HFF-Myc (cell line): ENCODE data around the gene DHRS12.

ENCODE experiments used
- DNase-seq: peaks from one replicate; pipeline ENCODE4 v3.0.0-alpha.2; 2011; ENCODE audit warnings: low read depth; ENCODE audit errors: extremely low read depth
- H3K4me3 ChIP-seq: replicated peaks from 2 replicates; pipeline ENCODE4 v1.5.1; 2011; ENCODE audit warnings: low read depth, mild to moderate bottlenecking, control low read depth, low read length
- CTCF ChIP-seq: IDR thresholded peaks from 2 replicates; pipeline ENCODE4 v1.5.1; 2012; ENCODE audit warnings: mild to moderate bottlenecking, low read depth, low read length, control low read depth; ENCODE audit errors: missing control alignments

DHRS12 gene

DNA sequence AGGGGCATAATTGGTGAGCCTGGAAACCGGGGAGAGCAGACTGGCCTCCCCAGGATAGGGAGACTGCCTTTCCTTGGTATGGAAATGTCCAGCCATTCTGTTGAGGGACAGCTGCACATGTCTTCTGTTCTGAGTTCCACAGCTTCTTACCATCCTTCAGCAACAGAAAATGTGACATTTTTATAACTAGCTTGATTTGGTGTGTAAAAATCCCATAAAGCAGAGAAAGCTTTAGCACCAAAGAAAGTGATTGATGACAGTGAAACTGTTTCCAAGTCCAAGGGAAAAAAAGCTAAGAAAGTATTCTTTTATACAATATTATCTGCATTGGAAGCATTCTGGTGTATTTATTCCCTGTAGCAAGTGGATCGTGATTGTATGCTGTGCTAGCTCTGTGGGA lies 61.9 kb downstream of the DHRS12 start:
- DNase-seq: no peak
- no peak for TF ChIP-seq CTCF
- H3K4me3 ChIP-seq: no peak overlapping the region

DNA sequence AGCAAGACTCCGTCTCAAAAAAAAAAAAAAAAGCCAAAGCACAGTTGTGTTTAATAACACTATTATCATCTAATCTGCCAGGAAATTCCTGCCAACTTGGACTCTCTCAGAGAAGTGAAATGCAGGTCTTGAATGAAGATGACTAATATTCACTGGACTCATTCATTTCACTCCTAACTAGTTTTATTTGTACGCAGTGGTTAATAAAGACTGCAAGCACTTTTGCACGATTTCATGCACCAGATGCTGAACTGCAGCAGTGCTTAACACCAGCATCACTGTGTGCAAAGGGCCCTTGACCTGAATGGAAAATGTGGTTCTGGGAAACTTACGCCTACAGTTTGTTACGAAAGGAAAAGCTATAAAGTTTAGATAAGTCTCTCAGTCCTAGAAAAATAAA lies 63.3 kb downstream of the DHRS12 start:
- no peak for TF ChIP-seq CTCF
- H3K4me3 ChIP-seq: no peak overlapping the region
- peak; percentile 16 for DNase-seq

DNA sequence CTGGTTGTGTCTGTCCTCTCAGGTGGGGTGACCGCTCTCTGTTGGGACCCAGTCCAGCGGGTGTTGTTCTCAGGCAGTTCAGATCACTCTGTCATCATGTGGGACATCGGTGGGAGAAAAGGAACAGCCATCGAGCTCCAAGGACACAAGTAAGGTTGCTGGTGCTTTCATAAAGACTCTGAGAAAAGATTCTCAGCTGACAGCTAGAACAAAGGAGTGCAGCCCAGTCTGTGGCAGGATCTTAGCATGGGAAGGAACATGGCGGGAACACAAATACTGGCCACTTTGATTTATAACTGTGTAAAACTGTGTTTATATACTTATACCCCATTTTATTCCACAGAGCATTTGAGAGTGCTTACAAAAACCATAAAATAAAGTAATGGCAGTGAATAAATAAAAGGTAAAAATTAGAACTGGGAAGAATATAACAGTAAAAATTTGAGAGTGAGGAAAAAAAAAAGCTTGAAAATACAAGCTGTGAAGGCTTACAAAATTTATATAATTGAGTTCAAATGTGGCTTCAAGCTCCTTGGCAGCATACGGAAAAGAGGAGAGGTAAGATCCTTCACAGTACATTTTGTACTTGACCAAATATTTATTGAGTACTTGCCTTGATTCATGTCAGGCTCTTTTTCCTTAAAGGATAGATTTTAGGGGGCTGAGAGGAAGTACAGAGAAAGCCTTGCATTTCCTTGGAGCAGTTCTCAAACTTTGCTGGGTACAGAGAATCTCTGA lies 64.8 kb downstream of the DHRS12 start:
- no peak for DNase-seq
- no peak for TF ChIP-seq CTCF
- H3K4me3 ChIP-seq: no peak overlapping the region

GRCh38 chr13:51738226-51738905 lies 65.6 kb downstream of the DHRS12 start:
- no peak for DNase-seq
- H3K4me3 ChIP-seq: no peak overlapping the region
- TF ChIP-seq CTCF: no peak

- DNase-seq: no peak
- TF ChIP-seq CTCF: no peak
- H3K4me3 ChIP-seq: no peak overlapping the region
Measured at GRCh38 chr13:51737609-51738008, 66.4 kb downstream of the DHRS12 start.

- H3K4me3 ChIP-seq: no peak overlapping the region
- TF ChIP-seq CTCF: no peak
- no peak for DNase-seq
Measured at GRCh38 chr13:51734786-51735185, 69.2 kb downstream of the DHRS12 start.
